GM19025 (cell line): ENCODE measurements around the gene KLK15.

Experiments used
- ATAC-seq: cut with Tn5 transposase; IDR thresholded peaks from one replicate; pipeline ENCODE4 v1.9.1; 2021; ENCODE audit warnings: mild to moderate bottlenecking, low read depth, moderate library complexity; ENCODE audit not compliant: unreplicated experiment

The KLK15 gene

DNA sequence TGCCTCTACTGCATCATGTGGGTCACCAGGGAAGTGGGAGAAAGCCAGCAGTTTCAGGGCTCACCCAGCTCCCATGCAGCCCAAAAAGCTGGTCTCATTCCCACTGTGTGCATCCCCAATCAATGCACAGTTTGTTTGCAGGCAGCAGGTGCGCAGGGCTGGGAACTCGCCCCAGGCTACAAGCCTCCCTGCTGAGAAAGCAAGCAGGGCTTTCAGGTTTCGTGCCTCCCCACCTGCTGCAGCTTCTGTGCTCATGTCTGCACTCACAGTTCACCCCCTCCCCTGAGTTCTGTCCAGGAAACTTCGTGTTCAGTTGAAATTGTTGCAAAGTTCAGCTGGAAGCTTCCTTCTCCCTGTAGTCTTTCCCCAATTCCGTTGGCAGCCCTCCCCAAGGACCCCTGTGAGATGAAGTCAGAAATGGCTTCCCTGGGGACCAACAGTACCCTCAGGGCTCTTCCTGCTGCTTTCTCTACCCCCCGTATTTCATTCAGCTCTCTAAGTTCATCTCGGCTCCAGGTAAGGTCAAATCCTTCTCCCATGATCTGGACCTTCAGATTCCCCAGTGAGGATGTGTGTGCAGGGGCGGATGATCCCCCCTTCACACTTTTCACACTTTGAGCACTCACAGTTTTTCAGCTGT is 11.0 kb upstream of the KLK15 start:
- ATAC-seq: no peak

DNA sequence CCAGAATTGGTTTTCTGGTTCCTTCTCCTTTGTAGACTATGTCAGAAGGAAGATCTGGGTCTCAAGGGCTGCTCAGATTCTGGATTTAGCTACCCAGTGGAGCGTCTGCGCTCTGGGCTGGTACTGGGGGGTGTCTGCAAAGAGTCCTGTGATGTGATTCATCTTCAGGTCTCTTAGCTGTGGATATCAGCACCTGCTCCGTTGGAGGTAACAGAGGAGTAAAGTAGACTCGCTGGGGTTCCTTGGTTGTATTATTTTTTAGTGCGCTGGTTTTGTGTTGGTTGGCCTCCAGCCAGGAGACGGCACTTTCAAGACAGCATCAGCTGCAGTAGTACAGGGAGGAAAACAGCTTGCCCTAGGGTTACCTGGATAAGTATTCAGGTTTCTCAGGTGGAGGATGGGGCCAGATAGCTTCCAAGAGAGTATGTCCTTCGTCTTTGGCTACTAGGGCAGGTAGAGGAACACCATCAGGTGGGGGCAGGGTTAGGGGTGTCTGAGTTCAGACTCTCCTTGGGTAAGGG is 10.4 kb upstream of the KLK15 start:
- no peak for ATAC-seq

GRCh38 chr19:50843205-50843604 is 9.8 kb upstream of the KLK15 start:
- ATAC-seq: no peak

- ATAC-seq: no peak
Measured at GRCh38 chr19:50842130-50842529, 8.8 kb upstream of the KLK15 start.

GRCh38 chr19:50839712-50840655 is 6.6 kb upstream of the KLK15 start:
- ATAC-seq: no peak

DNA sequence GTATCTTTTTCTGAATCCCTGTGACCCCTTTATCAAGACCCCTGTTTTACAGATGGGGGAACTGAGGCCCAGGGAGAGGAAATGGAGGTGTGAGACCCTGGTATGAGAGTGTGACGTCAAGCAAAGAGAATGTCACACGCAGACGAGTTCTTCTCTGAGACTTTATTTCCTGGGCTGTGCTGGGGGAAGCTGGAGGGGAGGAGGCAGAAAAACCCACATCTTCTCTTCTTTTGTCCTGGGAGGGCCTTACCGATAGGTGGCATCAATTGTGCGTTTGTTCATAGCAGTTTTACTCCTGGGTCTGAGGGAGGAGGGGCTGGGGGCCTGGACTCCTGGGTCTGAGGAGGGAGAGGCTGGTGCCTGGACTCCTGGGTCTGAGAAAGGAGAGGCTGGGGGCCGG is 4.9 kb upstream of the KLK15 start:
- no peak for ATAC-seq

- no peak for ATAC-seq
Measured at GRCh38 chr19:50837300-50837699, 3.9 kb upstream of the KLK15 start.

- ATAC-seq: no peak
Measured at GRCh38 chr19:50836543-50837195, 3.3 kb upstream of the KLK15 start.

DNA sequence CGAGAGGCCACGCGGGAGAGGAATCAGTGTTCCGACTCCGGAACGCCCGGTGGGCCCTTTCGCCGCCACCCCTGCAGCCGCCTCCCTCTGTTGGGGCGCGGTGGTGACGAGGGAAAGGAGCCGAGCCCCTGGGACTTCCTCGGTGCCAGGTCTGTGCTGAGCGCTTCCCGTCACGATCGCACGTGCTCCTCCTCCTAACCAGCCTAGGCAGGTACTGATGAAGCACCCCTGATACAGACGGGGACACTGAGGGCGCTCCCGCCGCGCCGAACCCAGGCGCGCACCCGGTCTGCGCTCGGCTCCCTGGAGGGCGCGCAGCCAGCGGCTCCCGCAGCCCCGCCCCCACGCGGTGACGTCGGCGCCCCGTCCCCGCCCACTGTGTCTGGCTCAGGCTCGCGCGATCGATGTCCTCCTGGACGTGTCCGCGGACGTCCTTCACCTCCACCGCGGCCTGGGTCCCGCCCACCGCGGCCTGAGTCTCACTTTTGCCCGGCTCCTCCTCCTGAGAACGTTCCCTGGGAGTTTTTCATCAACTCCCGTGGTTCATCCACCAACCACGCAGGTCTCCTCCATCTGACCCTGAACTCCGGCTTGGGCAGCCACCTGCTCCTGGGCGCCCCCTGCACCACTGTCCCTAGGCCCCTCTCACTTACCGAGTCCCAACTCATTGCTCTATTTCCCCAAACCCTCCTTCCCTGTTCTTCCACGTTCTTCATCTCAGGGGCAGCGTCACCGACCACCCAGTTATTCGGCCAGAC is 2.6 kb upstream of the KLK15 start:
- peak; percentile 73 for ATAC-seq

DNA sequence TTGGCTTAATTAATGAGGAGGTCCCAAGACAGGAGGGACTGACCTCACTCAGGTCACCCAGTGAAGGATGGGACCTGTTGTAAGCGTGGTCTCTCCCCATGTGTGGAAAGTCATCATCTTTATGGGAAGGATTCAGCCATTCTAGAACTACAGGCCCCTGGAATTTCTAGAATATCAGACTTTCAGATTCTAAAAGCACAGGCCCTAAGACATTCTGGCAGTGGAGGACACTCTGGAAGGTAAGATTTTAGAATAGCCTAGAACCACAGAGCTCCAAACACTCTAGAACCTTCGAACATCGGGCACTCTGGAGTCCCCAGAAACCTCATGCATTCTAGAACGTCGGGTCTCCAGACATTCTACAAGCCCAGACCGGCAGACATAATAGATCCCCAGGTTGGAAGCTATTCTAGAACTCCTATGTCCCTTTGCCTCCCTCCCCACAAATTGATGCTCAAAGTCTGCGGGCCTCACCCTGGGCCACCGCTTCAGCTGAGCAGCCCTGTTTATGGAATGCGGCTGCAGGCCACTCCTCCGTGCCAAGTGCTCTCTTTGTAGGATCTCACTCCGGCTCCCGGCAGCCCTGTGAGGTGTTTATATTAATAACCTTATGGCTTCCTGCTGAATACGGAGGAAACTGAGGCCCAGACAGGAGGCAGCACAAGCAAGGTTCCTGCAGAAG is 1.9 kb upstream of the KLK15 start:
- ATAC-seq: no peak

DNA sequence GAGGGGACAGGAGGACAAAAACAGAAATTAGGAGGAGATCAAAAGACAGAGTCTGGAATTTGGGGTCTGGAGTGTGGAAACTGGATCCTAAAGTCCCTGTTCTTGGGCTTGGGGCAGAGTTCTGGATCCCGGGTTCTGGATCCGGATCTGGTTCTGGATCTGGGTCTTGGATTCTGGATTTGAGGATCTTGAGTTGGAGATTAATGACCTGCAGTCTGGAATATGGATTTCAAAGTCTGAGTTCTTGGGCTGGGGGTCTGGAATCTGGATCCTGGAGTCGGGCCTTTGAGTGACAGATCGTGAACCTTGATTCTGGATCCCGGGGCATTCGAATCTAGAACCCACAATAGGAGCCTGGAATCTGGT is 411 bp upstream of the KLK15 start:
- no peak for ATAC-seq

DNA sequence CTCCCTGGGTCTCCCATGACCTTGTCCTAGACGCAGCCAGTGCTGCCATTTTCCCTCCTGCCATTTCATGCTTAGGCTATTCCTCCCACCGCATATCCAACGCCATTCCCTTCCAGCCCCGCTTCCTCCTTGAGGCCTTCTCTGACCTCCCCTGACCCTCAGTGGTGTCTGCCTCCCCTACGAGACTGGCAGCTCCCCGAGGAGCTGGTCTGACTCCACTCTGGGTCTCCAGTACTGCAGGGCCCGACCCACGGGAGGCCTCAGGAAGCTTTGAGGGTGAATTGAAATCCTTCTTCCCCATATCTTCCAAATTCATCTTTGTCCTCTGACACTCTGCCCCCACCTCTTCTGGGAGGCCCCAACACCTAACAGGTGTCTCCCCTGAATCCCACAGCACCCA is 708 bp downstream of the KLK15 start:
- ATAC-seq: no peak

- no peak for ATAC-seq
Measured at GRCh38 chr19:50831026-50831396, 2.4 kb downstream of the KLK15 start.

GRCh38 chr19:50830266-50831025 is 2.9 kb downstream of the KLK15 start:
- no peak for ATAC-seq

DNA sequence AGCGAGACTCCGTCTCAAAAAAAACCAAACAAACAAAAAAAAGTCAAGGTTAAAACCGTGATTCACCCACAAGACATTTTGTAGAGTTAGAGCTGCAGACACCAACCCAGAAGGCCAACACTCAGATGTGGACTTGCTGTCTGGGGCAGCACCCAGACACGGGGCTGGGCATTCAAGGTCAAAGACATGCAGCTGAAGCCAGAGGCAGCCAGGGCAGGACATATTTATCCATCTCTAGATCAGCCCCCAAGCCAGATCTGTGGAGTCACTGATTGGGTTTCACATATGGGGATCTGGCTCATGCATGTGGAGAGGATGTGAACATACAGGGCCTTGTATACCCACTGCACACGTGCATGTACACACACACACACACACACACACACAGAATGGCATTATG is 3.6 kb downstream of the KLK15 start:
- no peak for ATAC-seq

DNA sequence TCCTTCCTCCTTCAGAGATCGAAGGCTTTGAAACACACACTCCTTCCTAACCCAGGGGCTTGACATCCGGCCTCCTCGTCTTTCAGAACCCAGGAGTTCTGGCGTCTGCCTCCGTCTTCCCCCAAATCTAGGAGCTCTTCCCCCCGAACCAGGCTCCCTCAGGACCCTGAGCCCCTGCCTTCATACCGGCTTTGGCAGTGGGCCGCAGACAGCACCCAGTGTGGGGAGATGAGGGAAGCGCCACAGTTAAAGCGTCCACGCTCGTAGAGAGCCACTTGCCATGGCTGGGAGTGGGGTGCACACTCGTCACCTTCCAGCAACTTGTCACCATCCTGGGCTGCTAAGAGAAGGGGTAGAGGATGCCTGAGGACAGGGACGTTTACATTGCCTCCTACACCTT is 5.9 kb downstream of the KLK15 start:
- ATAC-seq: no peak

DNA sequence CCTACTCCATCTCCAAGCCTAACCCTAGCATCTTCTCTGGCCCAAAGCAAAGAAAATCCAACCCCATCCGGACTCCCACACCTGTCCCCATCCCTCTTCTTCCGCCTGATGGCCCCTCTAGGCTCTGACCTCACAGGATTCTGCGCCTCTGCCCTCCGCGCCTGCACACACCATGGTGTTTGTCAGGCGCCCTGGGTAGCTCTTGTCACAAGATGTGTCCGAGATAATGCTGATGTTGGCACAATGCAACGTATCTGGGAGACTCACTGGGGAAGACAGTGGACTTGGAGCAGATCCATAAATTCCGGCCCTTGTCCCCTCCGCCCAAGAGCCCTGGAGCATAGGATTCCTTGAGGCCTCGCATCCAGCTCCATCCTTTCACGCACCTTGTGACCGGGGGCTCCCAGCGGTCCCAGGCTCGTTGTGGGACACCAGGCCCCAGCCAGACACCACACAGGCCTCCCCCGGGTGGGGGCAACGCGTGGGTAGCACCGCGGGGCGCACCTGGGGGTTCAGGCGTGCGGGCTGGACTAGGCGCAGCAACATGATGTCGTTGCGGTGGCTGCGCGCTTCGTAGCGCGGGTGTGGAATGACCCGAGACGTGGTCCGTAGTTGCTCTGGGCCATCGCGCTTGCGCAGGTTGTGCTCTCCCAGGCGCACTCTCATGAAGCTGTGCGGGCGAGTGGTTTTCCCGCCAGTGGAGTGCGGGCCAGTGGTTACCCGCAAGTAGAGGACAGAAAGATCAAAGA is 6.7 kb downstream of the KLK15 start:
- no peak for ATAC-seq

- ATAC-seq: no peak
Measured at GRCh38 chr19:50823389-50824042, 9.9 kb downstream of the KLK15 start, which contains the start of gene KLK1. TSS of gene KLK1 (minus strand) at chr19:50823787. CDS start at chr19:50823748, 39 bp downstream.
